Liver (tissue), 3 donors: ENCODE results near the gene STARD3.

Source experiments
- FOXA1 ChIP-seq: IDR thresholded peaks from 2 replicates; pipeline ENCODE4 v1.6.1; 2016; ENCODE audit warnings: antibody characterized with exemption
- GABPA ChIP-seq, 2 donors: IDR thresholded peaks in 1 of 2; conservative IDR thresholded peaks in 1 of 2; 2 replicates each; pipeline ENCODE4 v1.6.1; 2016; ENCODE audit warnings: antibody characterized with exemption in 2 of 2, mild to moderate bottlenecking in 1 of 2, moderate library complexity in 1 of 2
- HNF4A ChIP-seq, 2 donors: conservative IDR thresholded peaks; 2 replicates each; pipeline ENCODE4 v1.6.1; 2016; ENCODE audit warnings: antibody characterized with exemption in 2 of 2, mild to moderate bottlenecking in 2 of 2
- NR2F2 ChIP-seq: IDR thresholded peaks from 2 replicates; pipeline ENCODE4 v1.6.1; 2016; ENCODE audit warnings: antibody characterized with exemption
- YY1 ChIP-seq: IDR thresholded peaks from 2 replicates; pipeline ENCODE4 v1.6.1; 2016; ENCODE audit warnings: antibody characterized with exemption, mild to moderate bottlenecking
- TF ChIP-seq, protein P1 (sequence below): fragments of 150-350 bp; IDR thresholded peaks from 2 replicates; pipeline ENCODE4 v1.5.1; 2017; ENCODE audit warnings: improper control_type of control experiment, low read depth, low read length; ENCODE audit not compliant: missing input control
- TF ChIP-seq, protein P2 (sequence below): IDR thresholded peaks from 2 replicates; pipeline ENCODE4 v1.6.1; 2016; ENCODE audit warnings: antibody characterized with exemption, mild to moderate bottlenecking
- TF ChIP-seq, protein P3 (sequence below): IDR thresholded peaks from 2 replicates; pipeline ENCODE4 v1.6.1; 2016; ENCODE audit warnings: antibody characterized with exemption
- donor health status: healthy.
- donor health status: healthy.

DNA sequence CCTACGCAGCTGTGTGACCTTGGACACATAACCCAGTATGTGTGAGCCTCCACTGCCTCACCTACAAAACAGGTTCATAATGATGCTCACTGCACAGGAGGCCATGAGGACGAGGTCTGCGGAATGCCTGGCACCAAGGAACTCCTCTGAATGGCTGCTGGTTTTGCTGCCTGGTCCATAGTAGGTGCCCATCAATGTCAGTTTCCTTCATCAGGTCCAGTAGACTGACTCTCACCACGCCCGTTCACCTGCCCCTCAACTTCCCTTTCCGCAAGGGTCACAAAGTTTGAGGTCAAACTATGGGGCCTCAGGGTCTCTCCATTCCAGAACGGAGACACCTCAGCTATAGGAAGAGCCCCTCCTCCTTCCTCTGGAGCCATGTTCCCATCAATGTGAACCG is 40.1 kb downstream of the STARD3 start:
- TF ChIP-seq, protein P1, sequence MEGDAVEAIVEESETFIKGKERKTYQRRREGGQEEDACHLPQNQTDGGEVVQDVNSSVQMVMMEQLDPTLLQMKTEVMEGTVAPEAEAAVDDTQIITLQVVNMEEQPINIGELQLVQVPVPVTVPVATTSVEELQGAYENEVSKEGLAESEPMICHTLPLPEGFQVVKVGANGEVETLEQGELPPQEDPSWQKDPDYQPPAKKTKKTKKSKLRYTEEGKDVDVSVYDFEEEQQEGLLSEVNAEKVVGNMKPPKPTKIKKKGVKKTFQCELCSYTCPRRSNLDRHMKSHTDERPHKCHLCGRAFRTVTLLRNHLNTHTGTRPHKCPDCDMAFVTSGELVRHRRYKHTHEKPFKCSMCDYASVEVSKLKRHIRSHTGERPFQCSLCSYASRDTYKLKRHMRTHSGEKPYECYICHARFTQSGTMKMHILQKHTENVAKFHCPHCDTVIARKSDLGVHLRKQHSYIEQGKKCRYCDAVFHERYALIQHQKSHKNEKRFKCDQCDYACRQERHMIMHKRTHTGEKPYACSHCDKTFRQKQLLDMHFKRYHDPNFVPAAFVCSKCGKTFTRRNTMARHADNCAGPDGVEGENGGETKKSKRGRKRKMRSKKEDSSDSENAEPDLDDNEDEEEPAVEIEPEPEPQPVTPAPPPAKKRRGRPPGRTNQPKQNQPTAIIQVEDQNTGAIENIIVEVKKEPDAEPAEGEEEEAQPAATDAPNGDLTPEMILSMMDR, result no peak
- TF ChIP-seq FOXA1, result no peak
- TF ChIP-seq, protein P2, sequence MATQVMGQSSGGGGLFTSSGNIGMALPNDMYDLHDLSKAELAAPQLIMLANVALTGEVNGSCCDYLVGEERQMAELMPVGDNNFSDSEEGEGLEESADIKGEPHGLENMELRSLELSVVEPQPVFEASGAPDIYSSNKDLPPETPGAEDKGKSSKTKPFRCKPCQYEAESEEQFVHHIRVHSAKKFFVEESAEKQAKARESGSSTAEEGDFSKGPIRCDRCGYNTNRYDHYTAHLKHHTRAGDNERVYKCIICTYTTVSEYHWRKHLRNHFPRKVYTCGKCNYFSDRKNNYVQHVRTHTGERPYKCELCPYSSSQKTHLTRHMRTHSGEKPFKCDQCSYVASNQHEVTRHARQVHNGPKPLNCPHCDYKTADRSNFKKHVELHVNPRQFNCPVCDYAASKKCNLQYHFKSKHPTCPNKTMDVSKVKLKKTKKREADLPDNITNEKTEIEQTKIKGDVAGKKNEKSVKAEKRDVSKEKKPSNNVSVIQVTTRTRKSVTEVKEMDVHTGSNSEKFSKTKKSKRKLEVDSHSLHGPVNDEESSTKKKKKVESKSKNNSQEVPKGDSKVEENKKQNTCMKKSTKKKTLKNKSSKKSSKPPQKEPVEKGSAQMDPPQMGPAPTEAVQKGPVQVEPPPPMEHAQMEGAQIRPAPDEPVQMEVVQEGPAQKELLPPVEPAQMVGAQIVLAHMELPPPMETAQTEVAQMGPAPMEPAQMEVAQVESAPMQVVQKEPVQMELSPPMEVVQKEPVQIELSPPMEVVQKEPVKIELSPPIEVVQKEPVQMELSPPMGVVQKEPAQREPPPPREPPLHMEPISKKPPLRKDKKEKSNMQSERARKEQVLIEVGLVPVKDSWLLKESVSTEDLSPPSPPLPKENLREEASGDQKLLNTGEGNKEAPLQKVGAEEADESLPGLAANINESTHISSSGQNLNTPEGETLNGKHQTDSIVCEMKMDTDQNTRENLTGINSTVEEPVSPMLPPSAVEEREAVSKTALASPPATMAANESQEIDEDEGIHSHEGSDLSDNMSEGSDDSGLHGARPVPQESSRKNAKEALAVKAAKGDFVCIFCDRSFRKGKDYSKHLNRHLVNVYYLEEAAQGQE, result no peak
- no peak for TF ChIP-seq HNF4A (conservative IDR thresholded peaks at IDR 0.05)
- TF ChIP-seq GABPA (IDR thresholded peaks at IDR 0.05 in 1 of 2, conservative IDR thresholded peaks at IDR 0.05 in 1 of 2), result no peak
- TF ChIP-seq, protein P3, sequence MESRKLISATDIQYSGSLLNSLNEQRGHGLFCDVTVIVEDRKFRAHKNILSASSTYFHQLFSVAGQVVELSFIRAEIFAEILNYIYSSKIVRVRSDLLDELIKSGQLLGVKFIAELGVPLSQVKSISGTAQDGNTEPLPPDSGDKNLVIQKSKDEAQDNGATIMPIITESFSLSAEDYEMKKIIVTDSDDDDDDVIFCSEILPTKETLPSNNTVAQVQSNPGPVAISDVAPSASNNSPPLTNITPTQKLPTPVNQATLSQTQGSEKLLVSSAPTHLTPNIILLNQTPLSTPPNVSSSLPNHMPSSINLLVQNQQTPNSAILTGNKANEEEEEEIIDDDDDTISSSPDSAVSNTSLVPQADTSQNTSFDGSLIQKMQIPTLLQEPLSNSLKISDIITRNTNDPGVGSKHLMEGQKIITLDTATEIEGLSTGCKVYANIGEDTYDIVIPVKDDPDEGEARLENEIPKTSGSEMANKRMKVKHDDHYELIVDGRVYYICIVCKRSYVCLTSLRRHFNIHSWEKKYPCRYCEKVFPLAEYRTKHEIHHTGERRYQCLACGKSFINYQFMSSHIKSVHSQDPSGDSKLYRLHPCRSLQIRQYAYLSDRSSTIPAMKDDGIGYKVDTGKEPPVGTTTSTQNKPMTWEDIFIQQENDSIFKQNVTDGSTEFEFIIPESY, result no peak
- TF ChIP-seq YY1, result no peak
- no peak for TF ChIP-seq NR2F2
